Measurements from ENCODE around the gene ITGB4. TPM values are rescaled to one million over a fixed set of nuclear protein-coding genes. Genes with fewer than 3 reads are reported as not detected.

Gene ITGB4
- total RNA-seq, 1 donor from 2014 or later, result 34.7 TPM

GRCh38 chr17:75727391-75727790 is 6.1 kb downstream of the ITGB4 start:
- intact Hi-C loops (cut with DNase I), result no loop called here
- no peak for DNase-seq
- Histone ChIP-seq H3K4me1 (no peaks in the 10 kb centered on the region), H3K36me3 (peaks cover 18% of the 10 kb centered on the region), H3K4me3 (no peak overlapping the region), H3K9me3 (no peaks in the 10 kb centered on the region), H3K27ac (no peak overlapping the region), H3K27me3 (ENCODE audit: low read depth) (peaks cover under 1% of the 10 kb centered on the region)
- TF ChIP-seq CTCF (IDR thresholded peaks at IDR 0.05), result no peak
- ATAC-seq, result no peak

GRCh38 chr17:75729351-75729750 is 8.1 kb downstream of the ITGB4 start:
- DNase-seq (no peak), ATAC-seq (no peak)
- Histone ChIP-seq H3K4me3 (no peak overlapping the region), H3K27me3 (ENCODE audit: low read depth) (no peaks in the 10 kb centered on the region), H3K4me1 (no peaks in the 10 kb centered on the region), H3K27ac (no peak overlapping the region), H3K9me3 (no peaks in the 10 kb centered on the region), H3K36me3 (peaks cover 18% of the 10 kb centered on the region)
- no peak for TF ChIP-seq CTCF (IDR thresholded peaks at IDR 0.05)
- intact Hi-C loops (cut with DNase I), result no loop called here

GRCh38 chr17:75730065-75730464 is 8.8 kb downstream of the ITGB4 start:
- H3K9me3 ChIP-seq, result no peaks in the 10 kb centered on the region
- intact Hi-C loops (cut with DNase I), result no loop called here
- no peak overlapping the region for H3K4me3 ChIP-seq
- no peak for TF ChIP-seq CTCF (IDR thresholded peaks at IDR 0.05)
- peaks cover 18% of the 10 kb centered on the region for H3K36me3 ChIP-seq
- no peak for ATAC-seq
- H3K4me1 ChIP-seq, result no peaks in the 10 kb centered on the region
- no peak for DNase-seq
- H3K27me3 ChIP-seq (ENCODE audit: low read depth), result no peaks in the 10 kb centered on the region
- H3K27ac ChIP-seq, result no peak overlapping the region

GRCh38 chr17:75731086-75731715 is 9.9 kb downstream of the ITGB4 start:
- no peak for ATAC-seq

GRCh38 chr17:75731716-75732498 is 10.6 kb downstream of the ITGB4 start:
- Histone ChIP-seq H3K36me3 (peaks cover 25% of the 10 kb centered on the region), H3K4me1 (no peaks in the 10 kb centered on the region)
- intact Hi-C loops (cut with DNase I), result no loop called here

More at GRCh38 chr17:75731086-75731715, 9.9 kb downstream of the ITGB4 start:
- no peak for TF ChIP-seq CTCF (IDR thresholded peaks at IDR 0.05)
- no peaks in the 10 kb centered on the region for H3K9me3 ChIP-seq
- H3K27me3 ChIP-seq (ENCODE audit: low read depth), result no peaks in the 10 kb centered on the region
- no peaks in the 10 kb centered on the region for H3K4me1 ChIP-seq
- DNase-seq, result no peak
- peaks cover 19% of the 10 kb centered on the region for H3K36me3 ChIP-seq
- intact Hi-C loops (cut with DNase I), result no loop called here
- no peak overlapping the region for H3K27ac ChIP-seq
- H3K4me3 ChIP-seq, result no peak overlapping the region

More at GRCh38 chr17:75731716-75732498, 10.6 kb downstream of the ITGB4 start:
- DNase-seq (no peak), ATAC-seq (peak in 1 of 2 donors; percentile 20)
- TF ChIP-seq CTCF (IDR thresholded peaks at IDR 0.05), result no peak
- Histone ChIP-seq H3K9me3 (no peaks in the 10 kb centered on the region), H3K27ac (no peak overlapping the region), H3K27me3 (ENCODE audit: low read depth) (no peaks in the 10 kb centered on the region), H3K4me3 (no peak overlapping the region)
